Activated CD4-positive, alpha-beta T cell treated with anti-CD3 and anti-CD28 coated beads for 4 hours (primary cell): ENCODE measurements around the gene RPL7A.
"Not testable (repeated sequence)": the region's sequence is repeated elsewhere in the genome, so short reads cannot be mapped to it uniquely, and the experiment has no call there.

Experiments used
- DNase-seq, 2 donors: peaks; one replicate each; pipeline ENCODE4 v3.0.0-alpha.2; 2020

RPL7A gene

DNA sequence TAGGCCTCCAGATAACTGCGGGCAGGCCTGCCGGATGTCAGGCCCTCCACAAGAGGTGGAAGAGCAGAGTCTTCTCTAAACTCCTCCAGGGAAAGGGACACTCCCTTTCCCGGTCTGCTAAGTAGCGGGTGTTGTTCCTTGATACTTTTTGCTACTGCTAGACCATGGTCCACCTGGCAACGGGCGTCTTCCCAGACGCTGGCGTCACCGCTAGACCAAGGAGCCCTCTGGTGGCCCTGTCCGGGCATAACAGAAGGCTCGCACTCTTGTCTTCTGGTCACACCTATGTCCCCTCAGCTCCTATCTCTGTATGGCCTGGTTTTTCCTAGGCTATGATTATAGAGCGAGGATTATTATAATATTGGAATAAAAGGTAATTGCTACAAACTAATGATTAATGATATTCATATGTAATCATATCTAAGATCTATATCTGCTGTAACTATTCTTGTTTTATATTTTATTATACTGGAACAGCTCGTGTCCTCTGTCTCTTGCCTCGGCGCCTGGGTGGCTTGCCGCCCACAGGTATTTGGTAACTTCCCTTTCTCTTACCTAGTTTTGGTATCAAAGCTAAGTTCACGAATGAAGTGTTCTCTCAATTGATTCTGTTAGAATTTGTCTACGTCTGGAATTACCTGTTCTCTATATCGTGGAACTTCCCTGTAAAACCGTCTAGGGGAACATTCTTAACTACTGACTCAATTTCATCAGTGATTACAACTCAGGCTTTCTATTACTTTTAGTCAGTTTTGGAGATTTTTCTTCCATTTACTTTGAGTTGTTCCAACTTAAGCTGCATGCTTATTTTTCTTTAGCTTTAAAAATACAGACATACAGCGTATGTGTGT lies 18.5 kb upstream of the RPL7A start:
- not testable (repeated sequence) for DNase-seq

DNA sequence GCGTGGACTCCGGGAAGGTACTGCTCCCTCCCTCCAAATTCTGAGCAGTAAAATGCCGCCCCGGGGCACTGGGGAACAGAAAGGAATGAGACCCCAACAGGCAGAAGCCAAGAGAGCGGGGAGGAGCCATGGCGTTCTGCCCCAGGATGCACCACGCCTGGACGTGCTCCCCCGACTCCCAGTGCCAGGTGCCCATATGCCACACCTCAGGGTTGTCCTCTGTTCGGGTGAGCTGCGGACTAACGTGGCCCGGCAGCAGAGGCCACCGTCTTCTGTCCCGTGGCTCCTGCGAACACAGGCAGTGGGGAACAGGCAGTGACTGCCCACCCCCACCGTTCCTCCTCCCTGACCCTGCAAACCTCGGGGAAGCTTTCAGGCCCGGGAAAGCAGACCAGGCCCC lies 16.8 kb upstream of the RPL7A start:
- no peak for DNase-seq

DNA sequence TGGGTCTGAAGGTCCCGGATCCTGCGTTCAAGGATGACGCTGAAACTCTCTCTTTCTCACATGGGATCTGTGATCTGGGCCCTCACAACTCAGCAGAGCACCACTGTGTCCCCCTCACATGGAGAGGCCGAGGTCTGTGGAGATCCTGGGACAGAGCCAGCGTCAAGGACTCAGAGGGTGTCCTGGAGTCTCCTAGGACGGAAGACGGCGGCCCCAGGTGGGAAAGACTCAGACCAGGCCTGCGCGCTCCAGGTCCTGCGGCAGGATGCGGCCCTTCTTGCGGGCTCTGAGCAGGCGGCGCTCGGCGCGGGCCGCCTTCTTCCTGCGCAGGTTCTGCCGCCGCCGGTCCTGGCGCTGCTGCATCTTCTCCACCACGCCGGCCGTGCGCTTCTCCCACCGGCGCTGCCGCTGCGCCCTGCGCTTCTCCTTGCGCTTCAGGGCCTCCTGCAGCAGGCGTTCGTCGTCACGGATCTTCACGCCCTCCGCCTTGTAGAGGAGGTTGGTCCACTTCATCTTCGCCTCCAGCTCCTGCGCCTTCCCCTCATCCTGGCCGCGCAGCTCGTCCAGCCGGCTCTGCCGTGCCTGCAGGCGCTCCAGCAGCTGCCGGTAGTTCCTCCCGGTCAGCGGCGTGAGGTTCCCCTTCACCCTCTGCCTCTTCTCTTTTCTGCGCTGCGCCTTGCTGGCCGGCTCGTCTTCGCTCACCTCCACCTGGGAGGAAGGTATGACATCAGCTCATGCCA lies 16.2 kb upstream of the RPL7A start:
- DNase-seq = no peak

DNA sequence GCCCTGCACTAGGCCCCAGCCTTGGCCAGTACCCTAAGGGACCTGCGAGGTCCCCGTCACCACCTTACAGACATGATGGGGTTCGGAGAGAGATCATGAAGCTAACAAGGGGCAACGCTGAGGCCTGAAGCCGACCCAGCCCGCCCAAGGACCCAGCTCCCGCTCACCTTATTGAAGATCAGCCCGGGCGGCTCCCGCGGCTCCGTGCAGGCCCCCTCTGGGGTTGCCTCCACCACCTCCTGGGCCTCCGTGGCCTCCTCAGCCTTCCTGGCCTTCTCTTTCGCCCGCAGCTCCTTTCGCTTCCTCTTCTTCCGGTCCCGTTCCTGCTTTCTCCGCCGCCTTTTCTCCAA lies 15.7 kb upstream of the RPL7A start:
- DNase-seq = no peak

DNA sequence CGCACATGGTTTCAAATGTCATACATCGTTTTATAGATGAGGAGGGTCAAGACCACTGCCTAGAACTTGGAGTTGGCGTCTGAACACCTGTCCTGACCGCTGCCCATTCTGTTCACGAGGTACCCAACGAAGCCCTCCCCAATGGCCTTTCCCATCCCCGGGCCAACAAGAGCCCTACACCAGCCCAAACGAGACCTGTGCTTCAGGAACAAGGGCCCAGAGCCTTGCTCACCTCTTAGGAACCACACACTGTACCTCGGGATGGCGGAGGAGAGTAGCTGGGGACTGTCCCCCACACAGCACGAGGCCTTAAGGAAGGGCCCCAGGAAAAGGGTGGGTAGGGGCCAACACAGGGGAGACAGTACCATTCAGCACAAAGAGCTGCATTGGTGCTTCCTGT lies 15.0 kb upstream of the RPL7A start:
- no peak for DNase-seq

DNA sequence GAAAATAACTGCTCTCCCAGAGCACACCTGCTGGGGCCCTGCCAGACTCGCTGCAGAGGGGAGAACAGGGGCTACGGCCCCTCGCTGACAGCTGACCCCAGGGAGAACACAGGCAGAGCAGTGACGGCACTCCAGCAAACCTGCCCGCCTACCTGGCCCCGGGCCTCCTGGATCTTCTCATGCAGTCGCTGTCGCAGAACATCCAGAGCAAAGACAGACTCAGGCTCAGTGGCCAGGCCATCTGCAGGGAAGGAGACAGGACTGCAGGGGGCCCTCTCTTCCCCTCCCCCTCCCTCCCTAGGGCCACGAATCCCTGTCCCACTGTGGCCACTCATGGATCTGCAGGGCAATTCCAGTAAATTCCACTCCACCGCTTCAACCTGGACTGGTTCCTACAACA lies 14.5 kb upstream of the RPL7A start:
- DNase-seq = no peak

DNA sequence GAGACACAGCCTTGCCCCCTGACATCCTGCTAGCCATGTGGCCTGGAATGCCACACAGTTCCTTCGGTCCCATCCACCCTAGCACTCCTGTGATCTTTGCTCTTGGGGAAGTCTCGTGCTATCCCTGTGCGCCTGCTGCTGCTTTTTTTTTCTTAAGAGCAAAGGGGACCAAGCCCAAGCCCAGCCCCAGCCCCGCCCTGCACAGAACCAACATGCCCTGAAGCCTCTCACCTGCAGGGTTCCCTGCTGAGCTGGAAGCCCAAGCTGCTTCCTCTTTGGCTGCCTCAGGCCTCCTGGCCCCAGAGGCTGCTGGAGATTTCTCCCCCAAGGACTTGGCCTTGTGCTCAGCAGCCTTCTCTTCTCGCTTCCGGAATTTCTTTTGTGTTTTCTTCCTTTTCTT lies 13.9 kb upstream of the RPL7A start:
- DNase-seq = no peak

DNA sequence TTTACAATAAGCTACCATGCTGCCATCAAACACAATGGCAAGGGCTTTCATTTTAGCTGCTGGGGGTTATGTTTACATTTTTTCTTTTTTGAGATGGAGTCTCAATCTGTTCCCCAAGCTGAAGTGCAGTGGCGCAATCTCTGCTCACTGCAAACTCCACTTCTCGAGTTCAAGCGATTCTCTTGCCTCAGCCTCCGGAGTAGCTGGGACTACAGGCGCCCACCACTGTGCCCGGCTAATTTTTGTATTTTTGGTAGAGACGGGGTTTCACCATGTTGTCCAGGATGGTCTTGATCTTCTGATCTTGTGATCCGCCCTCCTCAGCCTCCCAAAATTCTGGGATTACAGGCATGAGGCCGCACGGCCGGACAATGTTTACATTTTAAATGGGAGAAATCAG lies 13.1 kb upstream of the RPL7A start:
- DNase-seq = not testable (repeated sequence)

DNA sequence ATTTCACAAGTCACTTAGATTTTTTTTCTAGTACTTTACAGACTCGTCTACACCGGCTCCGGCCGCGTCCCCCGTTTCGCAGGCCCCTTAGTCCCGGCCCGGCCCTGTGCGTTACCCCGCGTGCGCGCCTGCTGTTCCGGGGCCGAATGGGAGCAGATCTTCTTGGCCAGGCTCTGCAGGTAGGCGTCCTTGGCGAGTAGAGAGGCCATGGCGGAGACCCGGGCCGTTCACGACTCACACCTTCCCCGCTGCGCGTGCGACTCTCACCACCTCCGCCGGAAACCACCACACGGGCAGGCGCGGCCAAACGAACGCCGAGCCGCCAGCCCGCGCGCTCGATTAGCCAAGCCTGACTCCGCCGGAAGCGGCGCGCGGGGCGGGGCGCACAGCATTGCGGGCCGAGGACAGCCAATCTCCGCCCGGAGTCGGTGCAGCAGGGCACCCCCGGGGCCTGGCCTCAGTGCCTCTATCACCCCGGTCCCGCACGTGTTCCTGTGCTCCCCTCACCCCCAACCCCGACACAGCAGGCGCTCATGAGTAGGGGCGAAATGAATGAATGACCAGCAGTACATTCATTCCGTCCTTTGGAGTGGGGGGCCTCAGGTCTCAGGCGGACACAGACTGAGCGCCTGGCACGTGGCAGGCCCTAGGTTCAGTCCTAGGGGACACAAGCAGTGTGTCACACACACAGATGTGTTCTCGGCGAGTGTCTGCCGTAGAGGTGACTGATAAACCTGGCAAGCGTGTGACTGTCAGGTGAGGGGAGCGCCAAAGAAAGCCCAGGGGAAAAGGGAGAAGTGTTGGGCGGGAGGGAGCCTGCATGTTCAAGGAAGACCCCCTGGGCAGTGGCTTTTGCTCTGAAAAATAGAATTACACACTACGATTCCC lies 11.8 kb upstream of the RPL7A start, which contains the start of gene SURF6:
TSS of gene SURF6 (minus strand) at position 265 of the 888 bp plus-strand sequence. CDS start at position 209, 56 bp downstream.
- DNase-seq = peak; percentile 92 to 93

DNA sequence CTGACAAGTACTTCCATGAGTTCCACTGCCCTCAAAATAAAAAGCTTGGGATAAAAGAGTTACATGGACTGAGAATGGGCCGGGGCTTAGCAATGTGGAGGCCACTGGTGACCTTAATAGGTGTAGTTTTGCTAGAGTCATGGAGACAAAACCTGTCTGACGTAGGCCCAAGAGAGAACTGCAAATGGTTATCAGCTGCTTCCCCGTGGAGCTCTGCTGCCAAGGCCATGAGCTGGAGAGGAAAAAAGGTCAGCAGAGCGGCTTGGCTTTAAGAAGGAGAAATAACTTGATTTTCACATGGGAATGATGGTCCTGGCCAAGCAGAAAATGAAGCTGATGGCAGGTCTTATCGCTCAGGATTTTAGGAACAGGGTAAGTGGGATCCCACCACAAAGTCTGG lies 8.4 kb upstream of the RPL7A start:
- no peak for DNase-seq

DNA sequence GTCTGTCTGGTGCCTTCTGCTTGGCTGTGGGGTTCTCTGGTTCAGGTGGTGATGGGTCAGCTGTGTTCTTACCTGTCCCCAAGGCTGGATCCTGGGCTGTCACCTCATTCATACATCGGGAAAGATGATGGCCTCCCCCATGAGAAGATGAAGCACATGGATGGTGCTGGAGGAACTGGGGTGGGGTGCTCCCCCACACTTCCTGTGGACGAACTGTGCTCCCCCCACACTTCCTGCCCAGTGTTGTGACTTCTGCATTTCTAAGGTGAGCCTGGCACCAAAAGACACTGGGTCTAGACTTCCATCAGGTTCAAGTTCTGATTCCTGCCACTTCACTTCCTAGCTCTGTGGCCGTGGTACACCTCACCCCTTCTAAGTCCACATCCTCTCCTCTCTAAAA lies 7.8 kb upstream of the RPL7A start:
- DNase-seq = no peak

DNA sequence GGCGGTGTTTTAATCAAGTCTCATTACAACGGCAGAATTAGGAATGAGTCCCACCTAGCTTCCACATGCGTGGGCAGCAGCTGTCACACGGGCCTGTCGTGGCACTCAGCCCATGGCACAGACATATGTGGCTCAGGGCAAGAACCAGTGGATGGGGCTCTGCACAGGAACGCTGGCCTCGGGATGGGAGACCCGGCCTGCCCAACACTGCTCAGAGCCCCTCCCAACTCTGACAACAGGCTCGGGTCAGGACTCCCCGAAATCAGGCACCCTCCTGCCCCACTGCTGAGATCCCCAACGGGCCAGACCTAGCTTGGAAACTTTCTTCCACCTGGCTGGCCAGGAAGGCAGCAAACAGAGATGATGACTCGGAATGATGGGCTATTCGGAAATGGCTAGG lies 7.1 kb upstream of the RPL7A start:
- DNase-seq = no peak

DNA sequence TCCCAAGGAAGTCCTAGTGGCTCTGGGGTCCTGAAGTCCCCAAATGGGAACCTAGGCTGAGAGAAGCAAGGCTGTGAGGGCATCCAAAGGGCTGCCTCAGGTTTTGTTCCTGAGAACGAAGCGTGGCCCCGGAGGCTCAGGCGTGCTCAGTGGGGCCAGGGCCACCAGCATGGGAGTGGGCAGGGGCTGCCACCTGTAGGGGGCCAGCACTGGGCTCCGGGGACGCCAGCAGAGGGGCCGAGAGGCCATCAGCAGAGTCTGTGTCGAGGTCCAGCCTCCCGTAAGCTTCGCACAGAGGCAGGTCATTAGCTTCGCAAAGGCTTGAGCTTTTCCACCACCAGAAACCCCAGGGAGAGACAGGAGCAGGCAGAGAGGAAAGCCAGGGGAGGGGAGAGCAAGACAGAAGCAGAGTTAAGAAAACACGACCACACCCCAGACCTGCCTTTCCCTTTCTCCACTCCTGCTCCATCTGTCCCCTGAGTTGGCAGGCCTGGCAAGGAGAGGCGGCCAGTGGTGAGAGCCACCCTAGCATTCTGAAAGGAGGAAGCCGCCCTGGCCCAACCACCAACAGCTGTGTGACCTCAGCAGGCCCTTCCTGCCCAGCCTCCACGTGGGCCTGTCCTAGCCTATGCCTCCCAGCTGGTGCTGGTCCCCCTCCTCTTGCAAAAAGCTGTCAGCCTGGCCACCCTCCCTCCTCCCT lies 6.5 kb upstream of the RPL7A start:
- no peak for DNase-seq

DNA sequence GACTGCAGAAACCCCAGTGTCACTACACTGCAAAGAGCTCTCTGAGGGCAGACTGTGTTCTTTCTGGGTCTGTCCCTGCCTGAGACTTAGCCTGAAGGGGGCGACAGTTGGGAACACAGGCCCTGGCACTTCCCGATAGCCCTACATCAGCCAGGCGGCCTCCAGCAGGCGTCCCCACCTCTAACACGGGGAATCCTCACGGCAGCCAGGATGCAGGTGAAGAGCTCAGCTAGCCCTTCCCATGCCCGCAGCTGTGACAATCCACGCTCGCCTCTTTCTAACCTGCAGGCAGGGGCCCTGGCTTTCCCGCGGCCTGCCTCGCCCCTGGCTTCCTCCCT lies 6.0 kb upstream of the RPL7A start:
- DNase-seq = no peak

DNA sequence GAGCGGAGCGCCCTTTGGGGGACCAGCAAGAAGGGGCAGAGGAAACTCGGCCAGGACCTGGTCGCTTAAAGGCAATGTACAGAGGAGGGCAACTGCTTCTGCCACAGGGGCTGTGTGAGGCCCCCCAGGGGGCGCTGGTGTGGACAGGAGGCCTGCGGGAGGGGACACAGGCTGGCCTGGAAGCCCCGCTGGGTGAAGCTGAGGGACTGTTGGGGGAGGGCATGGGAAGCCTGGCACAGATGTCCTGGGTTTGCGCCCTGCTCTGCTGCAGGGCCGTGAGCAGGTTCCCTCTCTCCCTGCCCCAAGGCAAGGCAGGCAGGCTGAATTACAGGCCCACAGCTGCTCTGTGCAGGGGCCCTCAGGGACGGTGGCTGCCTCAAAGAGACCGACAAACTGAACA lies 5.4 kb upstream of the RPL7A start:
- no peak for DNase-seq

DNA sequence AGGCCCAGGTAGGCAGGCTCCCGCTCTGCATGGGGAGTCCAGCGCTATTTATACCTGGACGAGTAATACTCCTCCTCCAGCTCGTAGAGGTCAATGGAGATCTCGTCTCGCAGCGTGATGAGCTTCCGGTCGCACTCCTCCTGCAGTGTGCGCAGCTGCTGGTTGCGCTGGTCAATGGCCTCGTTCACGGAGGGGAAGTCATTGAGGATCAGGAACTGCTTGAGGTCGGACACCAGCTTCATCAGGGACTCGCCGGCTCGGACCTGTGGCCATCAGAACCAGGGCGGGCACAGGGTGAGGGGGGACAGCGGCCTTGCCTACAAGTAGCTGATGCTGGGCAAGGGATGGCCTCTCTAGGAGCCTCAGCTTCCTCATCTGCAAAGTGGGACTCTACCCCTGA lies 3.9 kb upstream of the RPL7A start:
- DNase-seq = no peak

DNA sequence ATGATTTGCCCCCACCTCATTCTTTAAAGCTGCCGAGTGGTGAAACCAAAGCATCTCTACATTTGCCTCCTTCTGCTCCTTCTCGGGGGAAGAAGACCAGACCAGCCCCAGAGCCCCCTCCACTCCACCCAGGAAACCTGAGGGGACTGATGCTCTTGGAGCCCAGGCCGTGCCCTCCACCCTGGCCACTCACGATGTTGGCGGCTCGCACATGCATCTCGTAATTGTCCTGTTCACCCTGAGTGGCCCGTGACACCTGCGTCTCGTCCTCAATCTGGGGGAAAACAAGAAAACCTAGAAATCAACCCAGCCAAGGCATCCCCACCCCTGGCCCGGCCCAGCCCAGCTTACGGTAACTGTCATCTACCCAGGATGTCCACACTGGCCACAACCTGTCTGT lies 3.0 kb upstream of the RPL7A start:
- no peak for DNase-seq

DNA sequence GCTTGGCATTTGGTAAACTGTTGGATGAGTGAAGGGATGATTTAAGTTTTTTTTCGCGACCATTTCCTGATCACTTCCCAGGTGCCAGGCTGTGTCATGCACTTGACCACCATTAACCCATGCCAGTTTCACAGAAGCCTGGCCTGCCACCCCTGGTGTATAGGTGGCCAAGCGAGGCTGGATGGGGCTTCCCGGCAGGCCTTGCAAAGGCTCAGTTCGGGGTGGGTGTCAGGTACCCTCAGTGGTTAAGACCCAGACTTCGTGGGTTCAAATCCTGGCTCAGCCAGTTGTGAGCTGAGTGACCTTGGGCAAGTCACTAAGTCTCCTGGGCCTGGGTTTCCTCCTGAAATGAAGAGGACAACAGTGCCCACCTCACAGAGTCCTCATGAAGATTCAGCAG lies 2.4 kb upstream of the RPL7A start:
- DNase-seq = no peak

DNA sequence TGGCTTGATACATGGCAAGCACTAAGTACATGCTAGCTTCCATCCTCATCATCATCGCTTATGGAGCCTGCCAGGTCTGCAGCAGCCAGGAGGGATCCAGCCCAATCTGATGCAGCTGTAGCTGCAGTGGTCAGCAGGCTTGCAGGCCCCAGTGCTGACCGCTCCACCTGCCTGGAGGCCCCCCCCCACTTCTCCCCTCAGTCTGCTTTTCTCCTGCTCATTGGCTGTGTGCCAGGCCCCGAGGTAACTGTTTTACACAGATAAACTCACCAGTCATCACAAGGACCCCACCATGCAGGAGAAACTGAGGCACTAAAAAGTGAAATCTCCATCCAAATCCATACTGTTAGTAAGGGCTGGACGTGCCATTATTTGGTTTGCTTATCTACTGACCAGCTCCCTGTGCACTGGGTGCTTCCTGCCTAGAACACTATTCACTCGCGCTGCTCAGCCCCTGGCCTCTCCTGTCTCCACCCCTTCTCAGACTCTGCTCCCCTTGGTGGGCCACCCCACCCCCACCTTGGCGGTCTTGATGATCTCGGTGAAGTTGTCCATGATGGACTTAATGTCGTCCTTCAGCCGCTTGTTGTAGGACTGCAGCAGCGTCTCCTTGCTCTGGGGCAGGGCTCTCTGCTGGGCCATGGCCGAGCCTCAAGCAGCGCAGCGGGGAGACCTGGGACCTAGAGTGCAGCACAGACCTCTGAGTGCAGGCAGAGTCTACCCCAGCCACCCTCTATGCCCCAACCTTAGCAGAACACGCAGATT lies 1.8 kb upstream of the RPL7A start:
- no peak for DNase-seq

DNA sequence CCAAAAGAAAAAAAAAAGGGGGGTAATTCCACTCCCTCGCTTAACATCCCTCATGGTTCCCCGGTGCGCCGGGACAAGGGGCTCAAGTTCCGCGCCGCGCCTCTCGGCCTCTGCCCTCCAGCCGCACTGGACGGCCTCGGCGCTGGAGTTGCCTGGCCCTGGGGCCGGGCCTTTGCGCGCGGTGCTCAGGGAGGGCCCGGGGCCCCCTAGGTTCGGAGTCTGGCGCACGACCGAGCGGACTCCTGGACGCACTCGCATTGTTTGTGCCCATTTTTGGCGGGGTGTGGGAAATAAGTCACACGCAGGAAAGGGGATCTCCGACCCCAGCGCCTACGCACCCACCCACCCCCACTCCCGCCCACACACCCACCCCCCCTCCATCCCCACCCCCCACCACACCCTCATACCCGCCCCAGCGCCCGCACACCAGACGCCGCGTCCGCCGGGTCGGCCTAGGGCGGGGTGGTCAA lies 468 bp upstream of the RPL7A start:
- peak in 1 of 2 donors; percentile 55 for DNase-seq

DNA sequence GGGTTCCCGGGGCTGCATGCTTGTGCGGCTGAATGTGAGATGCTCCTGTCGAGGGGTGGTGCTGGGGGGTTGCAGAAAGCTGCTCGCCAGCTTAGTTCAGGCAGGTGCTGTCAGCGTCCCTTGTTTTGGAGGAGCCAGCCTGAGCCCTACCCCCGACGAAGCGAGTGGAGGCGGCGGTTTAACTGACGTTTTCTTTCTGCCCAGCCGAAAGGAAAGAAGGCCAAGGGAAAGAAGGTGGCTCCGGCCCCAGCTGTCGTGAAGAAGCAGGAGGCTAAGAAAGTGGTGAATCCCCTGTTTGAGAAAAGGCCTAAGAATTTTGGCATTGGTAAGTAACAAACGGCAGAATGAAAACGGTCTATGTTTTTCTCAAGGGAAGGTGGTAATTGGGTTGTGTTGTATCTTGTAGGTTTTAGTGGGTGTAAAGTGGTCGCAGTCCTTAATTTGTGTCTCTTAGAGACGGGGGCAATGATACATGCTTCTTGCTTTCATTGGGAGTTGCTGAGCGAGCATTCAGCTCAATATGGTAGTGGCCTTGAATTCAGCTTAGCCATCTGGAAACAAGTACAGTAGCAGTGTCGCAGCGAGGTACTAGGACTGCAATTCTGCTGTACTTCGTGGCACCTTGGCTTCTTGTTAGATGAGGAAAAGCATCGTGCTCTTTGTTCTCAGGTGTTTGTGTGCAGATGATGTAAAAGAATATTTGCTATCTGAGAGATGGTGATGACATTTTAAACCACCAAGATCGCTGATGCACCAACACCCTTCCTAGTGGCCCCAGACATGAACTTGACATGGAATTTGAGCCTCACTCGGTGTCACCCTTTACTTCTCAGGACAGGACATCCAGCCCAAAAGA lies 928 bp downstream of the RPL7A start:
- DNase-seq = no peak
